ENCODE results near the gene TMEM252.

DNA sequence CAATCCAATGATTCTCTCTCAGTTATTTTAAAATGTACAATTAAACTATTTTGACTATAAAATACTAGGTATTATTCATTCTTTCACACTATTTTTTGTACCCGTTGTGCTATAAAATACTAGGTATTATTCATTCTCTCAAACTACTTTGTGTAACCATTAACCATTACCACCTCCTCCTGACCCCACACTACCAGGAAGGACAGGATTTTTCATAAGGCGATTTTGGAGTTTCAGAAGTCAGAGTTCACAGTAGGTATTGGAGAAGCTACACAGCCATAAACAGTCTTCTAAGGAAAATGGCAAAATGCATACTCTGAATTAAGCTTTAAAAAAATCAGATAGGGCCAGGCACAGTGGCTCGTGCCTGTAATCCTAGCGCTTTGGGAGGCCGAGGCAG, 35.1 kb upstream of the TMEM252 start:
- TF ChIP-seq EZH2 (IDR thresholded peaks at IDR 0.05; ENCODE audit: borderline replicate concordance, insufficient read depth, low read depth, low read length, poor library complexity, severe bottlenecking) = no peak
- TF ChIP-seq, protein P1, sequence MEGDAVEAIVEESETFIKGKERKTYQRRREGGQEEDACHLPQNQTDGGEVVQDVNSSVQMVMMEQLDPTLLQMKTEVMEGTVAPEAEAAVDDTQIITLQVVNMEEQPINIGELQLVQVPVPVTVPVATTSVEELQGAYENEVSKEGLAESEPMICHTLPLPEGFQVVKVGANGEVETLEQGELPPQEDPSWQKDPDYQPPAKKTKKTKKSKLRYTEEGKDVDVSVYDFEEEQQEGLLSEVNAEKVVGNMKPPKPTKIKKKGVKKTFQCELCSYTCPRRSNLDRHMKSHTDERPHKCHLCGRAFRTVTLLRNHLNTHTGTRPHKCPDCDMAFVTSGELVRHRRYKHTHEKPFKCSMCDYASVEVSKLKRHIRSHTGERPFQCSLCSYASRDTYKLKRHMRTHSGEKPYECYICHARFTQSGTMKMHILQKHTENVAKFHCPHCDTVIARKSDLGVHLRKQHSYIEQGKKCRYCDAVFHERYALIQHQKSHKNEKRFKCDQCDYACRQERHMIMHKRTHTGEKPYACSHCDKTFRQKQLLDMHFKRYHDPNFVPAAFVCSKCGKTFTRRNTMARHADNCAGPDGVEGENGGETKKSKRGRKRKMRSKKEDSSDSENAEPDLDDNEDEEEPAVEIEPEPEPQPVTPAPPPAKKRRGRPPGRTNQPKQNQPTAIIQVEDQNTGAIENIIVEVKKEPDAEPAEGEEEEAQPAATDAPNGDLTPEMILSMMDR (IDR thresholded peaks at IDR 0.05) = no peak
